ENCODE data around the gene SEZ6L.
A peak's percentile ranks its signal among the peaks of the same experiment; 100 is the strongest.

Gene SEZ6L

DNA sequence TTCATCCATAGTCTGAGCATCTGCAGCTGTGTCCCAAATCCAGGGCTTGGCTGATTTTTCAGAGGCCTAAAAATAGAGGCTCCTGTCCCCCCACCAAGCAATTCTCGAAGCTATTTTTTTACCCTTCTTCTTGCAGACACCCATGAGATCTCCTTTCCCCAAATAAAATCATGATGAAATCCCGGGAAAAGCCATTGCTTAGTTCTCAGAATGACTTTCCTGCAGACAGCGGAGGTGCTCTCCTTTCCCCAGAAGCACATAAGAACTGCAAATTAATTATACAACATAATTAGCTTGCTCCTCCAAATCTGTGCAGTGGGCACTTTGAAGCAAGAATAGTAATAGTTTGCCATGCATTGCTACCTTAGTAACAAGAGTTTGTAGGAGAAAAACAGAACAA, 176.2 kb downstream of the SEZ6L start:
- no peak for DNase-seq

- DNase-seq, result no peak
Observed at GRCh38 chr22:26348810-26349526, 179.7 kb downstream of the SEZ6L start.

- no peak for DNase-seq
Observed at GRCh38 chr22:26354707-26355106, 185.4 kb downstream of the SEZ6L start.

DNA sequence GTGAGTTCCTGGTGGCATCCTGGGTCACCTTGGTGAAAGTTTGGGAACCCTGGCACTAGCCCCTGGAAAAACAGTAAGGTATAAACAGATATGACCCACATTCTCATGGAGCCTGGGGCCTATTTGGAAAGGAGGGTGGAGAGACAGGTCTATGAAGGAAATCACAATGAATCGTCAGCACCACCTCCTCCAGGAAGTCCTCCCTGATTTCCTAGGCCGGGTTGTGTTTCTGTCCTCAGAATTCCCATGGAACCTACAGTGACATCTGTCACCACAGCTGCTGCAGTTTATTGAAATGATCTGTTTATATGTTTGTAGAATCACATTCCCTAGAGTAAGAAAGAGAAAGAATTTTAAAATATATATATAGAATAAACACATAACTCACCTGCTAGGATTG, 188.0 kb downstream of the SEZ6L start:
- no peak for DNase-seq

DNA sequence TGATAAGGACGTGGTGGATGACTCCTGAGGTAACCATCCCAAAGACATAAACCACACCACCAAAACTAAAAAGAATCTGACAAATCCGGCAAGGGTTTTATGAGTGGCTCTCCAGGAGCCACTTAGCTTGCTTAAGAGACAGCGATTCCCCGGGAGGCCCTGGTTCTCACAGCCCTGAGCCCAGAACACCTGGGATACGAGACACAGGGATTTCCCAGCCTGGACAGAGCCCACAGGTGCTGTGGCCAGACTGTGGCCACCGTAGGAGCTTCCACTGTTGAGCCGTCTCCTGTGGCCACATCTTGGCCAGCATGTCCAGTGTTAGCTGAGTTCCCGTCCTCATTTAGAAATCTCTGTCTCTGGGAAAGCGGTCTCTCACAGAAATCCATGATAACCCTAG, 188.6 kb downstream of the SEZ6L start:
- DNase-seq, result no peak

DNA sequence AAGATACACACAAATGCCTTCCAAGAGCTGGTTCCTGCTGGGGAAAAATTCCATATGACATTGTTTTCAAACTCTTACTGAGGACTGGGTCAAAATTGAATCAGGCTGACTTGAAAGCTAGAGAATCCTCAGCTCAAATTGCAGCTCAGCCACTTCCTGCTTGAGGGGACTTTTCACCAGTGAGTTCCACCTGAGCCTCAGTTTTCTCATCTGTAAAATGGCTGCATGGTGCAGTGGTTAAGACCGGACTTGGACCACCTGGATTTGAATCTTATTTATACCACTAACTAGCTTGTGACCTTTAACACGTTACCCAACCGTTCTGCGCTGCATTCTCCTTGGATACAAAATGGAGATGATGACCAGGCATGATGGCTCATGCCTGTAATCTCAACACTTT, 189.9 kb downstream of the SEZ6L start:
- DNase-seq, result no peak

DNA sequence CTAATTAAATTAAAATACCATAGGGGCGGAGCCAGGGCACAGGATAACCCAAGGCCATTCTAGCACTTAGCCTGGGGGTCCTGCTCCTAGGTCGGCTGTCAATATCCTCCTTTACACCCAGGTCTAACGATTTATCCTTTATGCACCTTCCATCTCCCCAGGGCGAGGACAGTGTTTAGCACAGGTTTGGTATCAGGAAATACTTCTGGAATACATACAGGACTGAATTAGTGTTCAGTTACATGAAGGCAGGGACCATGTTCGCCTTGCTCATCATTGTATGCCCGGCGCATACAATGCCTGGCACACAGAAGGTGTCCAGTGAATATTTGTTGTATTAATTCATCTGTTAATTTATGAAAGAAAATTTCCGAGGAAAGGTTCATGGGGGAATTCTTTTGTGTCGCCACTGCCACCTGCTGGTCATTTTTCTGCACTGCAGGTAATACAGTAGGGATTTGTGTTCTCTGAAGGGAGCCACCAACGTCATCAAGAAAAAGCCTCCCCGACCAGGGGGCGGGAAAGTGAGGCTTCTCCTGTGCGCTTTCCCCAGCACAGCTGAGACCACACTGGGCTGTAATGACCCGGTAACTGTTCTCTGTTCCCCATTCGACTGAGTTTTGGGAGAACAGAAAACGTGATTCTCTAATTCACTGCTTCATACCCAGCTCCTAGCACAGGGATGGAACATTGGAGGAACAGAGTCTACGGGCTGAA, 191.1 kb downstream of the SEZ6L start:
- DNase-seq, result peak; percentile 76

- no peak for DNase-seq
Observed at GRCh38 chr22:26362471-26362870, 193.2 kb downstream of the SEZ6L start.

DNA sequence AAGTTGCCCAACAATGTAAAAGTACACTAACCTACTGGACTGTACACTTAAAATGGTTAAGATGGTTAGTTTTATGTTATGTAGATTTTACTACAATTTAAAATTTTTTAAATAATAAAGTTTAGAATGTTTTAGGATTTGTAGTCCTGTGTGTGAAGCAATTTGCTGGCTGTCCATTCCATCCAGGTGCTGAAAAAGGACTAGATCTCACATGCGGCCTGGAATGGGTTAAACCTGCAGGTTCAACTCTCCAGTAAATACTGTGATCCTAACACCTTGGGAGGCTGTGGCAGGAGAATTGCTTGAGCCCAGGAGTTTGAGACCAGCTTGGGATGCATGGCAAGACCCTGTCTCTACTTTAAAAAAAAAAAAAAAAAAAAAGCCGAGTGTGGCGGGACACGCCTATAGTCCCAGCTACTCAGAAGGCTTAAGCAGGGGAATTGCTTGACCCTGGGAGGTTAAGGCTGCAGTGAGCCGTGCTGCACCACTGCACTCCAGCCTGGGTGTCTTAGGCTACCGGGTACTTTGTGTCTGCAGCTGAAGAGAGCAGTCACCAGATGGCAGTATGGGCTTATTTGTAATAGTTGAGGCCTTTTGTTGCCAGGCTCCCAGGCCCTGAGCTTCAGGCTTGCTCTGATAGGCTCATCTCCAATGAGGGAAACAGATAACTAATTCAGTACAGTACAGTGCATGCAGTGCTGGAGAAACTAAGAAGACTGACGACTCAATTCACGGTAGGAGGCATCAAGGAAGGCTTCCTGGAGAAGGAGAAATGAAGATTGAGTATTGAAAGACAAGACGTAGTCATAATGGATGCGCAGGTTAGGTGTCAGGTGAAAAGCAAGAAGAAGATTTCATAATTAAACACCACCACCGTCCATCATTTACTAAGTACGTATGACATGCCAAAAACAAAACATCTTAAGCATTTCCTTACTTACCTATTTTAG, 195.1 kb downstream of the SEZ6L start:
- DNase-seq, result peak; percentile 55

DNA sequence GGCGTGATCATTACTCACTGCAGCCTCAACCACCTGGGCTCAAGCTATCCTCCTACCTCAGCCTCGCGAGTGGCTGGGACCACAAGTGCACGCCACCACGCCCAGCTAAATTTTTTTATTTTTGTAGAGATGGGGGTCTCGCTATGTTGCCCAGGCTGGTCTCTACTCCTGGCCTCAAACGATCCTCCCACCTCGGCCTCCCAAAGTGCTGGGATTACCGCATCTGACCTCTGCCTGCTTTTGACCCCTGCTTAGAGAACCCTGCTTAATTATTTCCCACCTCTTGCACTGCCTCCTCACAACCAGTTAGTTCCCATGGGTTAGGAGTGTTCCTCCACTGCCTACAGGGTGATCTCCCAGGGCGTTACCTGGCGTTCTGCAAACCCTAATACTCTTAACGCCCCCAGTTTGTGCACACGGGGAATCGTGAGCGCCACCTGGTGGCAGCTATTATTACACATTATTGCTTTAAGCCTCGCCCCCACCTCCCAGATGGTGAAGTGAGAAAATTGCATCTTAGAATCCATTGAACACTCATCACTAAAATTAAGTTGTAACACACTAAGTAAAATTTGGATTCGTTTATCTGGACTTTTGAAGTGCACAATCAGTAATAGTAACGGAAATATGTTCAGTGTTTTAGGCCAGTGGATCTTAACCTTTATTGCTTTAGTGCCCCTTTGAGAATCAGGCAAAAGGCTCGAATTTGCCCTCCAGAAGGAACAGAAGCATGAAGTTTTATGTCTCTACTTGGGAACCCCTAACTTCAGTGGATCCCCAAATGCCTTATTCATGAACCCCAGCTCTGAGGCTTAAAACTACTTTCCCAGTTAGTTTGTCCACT, 198.4 kb downstream of the SEZ6L start:
- peak; percentile 74 for DNase-seq

GRCh38 chr22:26372890-26373289, 203.6 kb downstream of the SEZ6L start:
- no peak for DNase-seq

- DNase-seq, result no peak
Observed at GRCh38 chr22:26374391-26375026, 205.2 kb downstream of the SEZ6L start.

DNA sequence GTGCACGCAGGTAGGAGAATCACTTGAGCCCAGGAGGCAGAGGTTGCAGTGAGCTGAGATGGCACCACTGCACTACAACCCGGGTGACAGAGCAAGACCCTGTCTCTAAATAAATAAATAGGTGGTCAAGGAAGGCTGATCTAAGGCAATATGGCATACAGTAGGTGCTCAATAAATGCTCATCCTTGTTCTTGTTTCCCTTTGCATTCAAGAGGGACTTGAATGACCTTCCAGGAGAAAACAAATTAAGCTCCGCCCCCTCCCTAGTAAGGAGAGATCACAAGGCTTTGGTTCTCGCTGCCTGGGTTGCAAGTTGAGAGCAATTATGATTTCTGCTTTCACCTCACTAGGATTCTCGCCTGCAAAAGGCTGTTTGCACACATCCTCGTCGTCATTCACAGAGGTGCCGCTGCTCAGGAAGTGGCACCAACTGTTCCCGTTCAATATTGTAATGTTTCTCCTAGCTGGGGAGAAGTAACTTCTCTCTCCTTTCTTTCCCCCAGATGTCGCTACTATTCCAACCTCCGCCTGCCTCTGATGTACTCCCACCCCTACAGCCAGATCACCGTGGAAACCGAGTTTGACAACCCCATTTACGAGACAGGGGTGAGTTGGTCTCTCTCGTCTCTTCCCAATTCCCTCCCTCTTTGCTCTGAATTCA, 208.0 kb downstream of the SEZ6L start:
- no peak for DNase-seq

DNA sequence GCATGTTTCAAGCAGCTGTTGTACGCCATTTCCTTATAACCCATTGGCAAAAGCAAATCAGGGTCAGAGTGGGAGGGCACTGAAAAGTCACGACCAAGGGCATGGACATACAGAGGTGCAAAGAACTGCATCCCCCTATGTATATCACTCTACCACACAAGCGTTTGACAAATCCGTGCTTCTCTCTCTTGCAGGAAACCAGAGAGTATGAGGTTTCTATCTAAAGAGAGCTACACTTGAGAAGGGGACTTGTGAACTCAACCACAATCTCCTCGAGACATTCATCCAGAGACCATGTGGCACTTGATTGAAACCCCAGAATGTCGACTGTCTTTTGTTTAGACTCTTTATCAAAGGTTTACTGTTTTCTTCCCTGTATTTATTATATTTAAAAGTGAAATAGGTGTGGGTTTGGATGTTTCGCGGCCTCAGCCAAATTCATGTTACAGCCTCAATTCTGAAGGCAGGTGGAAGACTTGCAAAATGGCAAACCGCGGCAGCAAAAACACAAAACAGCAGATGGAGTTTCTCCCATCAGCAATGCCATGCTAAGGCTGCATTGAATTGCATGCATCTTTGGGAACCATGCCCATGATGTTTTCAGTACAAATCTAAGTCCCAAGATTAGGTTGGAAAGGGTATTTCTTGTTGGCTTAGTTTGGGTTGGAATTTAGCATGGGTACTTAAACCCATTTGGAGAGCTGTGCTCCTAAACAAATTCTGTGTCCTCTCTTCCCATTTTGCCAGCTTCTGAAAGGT, 211.0 kb downstream of the SEZ6L start:
- DNase-seq, result no peak

DNA sequence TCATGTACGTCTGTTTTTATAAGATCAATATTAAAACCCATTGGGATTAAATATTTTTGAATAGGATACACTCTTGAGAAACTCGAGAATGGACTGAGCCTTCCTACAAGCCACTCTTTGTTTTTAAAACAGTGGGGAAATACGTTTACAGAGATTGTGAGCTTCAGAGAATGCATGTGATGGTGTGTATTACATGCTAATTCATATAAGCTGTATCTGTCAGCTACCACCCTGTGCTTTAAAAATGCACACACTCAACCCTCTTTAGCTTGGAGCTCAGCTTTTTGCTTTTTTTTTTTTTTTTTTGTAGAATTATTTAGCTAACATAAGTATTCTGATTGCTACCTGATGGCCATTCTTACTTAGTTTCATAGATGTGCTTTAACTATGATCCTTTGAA, 213.5 kb downstream of the SEZ6L start:
- no peak for DNase-seq

DNA sequence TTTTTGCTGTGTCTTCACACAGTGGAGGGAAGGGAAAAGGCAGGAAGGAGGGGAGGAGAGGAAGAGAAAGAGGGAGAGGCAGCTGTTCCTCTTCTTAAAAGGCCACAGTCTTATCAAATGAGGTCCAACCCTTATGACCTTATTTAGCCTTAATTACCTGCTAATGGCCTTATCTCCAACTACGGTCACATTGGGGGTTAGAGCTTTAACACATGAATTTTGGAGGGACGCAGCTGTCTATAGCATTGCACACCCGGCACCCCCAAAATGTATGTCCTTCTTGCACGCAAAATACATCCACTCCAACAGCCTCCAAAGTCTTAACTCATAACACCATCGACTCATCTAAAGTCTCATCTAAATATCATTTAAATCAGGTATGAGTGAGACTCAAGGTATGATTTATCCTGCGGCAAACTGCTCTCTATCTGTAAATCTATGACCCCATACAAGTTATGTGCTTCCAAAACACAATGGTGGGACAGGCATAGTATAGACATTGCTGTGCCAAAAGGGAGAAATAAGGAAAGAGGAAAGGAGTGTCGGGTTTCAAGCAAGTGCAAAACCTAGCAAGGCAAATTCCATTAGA, 214.8 kb downstream of the SEZ6L start:
- no peak for DNase-seq

DNA sequence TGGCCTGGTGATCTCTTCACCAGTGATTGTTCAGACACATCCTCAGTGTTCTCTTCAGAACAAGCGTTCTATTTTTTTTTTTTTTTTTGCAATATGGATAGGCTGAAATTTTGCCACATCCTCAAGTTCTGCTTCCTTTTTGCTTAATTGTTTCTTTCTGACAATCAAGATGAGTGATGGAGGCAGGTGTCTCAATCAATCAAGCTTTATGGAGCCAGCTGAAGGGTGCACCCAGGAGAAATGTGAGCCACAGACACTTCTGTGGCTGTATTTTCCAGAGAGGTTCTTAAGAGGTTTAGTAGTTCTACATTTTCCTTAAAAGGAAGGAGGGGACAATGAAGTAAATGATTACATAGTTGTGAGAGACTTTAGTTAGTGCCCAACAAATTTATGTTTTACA, 215.9 kb downstream of the SEZ6L start:
- no peak for DNase-seq

DNA sequence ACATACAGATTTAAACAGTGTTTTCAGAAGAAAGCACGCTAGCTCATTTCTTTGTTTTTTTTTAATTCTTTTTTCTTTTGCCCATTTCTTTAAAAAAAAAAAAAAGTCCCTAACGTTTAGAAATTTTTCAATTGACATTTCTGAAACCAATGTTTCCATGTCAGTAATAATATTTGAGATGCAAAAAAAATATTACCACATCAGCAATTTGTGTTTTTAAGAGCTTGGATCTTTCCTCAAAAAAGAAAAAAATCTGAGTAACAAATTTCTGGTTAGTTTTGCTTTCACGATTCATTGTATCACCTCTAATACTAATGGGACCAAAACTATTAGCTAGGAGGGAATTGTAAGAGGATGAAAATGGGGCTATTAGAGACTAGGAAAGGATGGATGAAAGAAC, 219.9 kb downstream of the SEZ6L start:
- no peak for DNase-seq

DNA sequence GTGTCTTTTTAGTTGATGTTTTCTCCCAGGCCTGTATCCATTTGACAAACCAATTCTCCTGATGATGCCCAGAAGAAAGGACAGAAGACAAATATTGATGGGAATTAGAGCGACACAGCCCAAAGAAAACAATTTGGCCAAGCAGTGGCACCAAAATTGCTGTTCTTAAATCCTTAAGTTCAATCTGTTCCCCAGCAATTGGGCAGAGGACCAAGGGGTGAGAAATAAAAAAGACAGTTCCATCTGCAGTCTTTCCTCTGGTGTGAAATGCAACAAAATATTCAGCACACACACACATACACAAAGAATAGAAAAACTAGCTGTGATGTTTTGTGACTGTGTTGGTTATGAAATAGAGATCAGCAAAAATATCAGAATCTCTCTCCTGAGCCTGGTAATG, 221.8 kb downstream of the SEZ6L start:
- DNase-seq, result no peak

GRCh38 chr22:26391623-26392022, 222.4 kb downstream of the SEZ6L start:
- DNase-seq, result no peak
